Activated T-helper 1 cell treated with Interleukin-2 at 50 U/mL for 16 hours (primary cell): ENCODE results near the gene SPATA16.
"Not testable (repeated sequence)": the region's sequence is repeated elsewhere in the genome, so short reads cannot be mapped to it uniquely, and the experiment has no call there.

Experiments
- DNase-seq: peaks from one replicate; pipeline ENCODE4 v3.0.0-alpha.2; 2020; ENCODE audit warnings: low read depth

The SPATA16 gene

DNA sequence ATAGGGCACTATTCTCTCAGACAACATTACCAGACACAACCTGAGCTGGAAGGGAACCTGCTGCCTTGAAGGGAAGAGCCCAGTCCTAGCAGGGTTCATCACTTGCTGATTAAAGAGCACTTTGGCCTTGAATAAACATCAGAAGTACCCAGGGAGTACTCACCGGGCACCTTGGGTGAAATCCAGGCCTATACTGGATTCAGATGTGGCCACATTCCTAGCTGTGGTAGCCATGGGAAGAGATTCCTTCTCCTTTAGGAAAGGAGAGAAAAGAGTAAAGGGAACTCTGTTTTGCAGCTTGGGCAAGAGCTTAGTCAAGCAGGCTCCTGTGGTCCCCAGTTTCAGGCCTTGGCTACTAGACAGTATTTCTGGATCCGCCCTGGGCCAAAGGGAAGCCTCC is 195.0 kb downstream of the SPATA16 start:
- no peak for DNase-seq

DNA sequence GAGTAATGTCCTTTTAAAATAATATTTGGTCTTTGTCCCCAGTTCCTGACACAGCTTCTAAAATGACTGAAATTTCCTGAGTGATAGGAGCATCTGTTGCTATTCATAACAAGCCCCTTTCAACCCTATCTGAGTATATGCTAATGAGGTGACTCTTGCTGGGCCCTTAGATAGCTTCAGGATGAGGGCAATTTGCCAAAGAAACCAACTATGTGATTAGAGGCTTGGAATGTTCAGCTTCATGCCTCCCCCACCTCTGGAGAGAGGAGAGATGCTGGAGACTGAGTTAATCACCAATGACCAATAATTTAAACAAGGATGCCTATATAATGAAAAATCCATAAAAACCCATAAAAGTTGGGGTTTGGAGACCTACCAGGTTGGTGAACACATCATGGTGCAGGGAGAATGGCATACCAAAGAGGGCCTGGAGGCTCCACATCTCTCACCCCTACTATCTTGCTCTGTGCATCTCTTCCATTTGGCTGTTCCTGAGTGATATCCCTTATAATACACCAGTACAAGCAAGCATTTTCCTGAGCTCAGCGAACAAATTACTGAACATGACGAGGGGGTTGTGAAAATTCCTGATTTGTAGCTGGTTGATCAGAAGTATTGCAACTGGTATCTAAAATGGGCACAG is 201.3 kb downstream of the SPATA16 start:
- DNase-seq, result no peak

DNA sequence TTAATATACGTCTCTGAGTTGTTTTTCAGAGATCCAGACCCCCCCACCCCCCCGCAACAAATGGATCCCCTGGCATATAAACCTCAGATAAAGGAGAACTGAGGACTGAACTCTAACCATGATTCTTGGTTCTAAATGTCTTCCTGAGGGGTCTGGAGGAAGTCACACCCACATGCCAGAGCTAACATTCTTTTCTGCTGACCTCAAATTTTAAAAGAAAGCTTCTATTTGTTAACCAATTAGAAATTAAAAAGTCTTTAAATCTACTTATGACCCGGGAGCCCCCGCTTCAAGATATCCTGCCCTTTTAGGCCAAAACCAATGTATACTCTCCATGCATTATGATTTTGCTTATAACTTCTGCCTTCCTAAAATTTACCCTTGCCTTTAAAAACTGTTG is 202.2 kb downstream of the SPATA16 start:
- no peak for DNase-seq

DNA sequence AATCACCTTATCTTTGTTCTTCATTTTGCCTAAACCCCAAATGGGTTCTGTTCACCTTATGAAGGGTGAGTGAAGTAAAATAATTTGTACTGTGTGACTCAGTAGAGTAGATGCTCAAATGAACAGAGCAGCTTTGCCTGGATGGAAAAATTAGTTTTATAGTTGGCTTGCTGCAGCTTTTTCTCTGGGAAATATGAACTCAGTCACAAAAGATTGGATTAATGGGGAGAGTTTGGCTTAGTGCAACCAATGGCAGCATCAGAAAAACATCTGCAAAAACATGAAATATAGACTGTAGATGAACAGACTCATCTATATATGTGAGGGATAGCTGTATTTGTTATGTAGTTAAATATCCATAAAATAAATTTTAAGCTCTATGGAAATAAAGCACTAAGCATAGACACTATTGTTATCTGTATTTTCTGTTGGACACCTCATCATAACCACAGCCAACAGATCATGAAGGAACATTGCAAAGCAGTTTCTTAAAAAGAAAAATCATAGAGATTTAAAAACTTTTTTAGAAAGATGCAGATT is 209.2 kb downstream of the SPATA16 start:
- DNase-seq, result no peak

DNA sequence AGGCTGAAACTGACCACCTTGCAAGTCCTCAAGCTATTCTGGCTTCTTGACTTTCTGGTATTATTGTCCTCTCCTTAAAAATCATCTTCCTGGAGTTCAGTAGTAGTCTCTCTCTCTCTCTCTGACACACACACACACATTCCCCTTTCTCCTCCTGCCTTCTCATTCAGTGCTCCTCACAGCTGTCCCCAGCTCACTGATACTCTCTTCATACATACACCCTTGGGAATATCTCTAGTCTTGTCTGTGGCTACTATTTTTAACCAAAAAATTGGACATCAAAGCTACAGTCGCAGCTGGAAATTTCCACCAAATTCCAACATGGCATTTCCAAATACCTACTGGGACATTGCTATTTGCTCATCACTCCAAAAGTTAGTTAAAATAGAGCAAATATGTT is 211.6 kb downstream of the SPATA16 start:
- DNase-seq, result no peak

DNA sequence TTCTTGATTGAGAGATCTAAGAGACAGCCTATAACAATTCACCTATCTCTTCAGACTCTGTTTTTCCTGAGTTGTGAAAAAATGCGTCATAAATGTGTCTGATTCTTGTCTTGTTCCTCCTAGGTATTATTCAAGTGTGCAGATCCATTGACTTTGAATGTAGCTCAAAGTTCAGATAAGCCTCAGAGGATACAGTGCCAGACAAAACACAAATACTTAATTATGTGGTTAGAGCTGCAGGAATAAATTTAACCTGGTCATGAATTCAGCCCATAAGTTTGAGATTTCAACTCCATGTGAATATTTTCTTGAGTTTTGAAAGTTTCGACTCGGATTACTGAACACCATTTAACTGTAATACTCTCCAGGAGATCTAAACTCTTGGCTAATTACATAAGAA is 216.5 kb downstream of the SPATA16 start:
- DNase-seq, result no peak

DNA sequence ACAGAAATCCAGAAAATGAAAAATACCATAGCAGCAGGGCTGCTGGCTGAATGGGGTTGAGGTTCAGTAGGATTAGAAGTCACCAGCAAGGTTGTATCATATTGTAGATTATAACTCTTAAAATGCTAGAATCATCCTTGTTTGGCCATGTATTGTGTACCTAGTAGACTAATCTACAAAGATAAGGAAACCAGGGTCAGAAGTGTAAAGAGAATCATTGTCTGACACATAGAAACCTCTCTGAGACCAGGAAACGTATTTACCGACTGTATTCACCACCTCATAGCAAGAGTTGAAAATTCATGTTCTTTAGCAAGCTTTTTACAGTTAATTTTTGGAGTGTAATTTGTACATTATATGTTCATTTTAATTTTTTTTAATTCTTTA is 221.7 kb downstream of the SPATA16 start:
- DNase-seq, result no peak

DNA sequence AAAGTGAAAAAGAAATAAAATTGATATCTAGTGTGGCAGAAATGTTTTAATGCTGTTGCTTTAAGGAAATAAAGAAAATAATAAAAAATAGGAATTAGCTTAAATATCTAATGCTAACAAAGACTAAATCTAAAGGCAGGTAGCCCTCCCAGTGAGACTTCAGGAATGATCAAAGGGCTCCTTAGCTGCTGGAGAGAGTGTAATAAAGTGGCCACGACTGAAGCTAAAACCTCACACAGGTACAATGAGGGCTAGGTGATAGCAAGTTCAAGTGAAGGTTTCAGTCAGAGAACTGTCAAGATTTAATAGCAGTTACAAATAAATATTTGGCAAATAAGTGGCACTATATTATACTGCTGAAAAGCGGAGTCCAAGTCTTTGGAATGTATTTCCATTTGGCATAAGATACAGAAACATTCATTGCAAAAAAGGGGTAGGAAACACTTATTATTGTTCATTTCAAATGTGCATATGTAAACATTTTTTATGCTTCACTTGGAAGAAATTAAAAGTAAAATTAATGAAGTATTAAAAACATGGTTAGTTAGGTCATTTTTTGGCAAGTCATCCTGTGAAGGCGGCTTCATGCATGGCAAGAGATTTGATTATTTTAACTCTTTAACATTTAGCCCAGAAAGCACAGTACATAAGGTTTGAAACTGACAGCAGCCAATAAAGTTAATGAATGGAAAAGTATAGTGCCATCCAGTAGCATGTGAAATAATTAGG is 222.3 kb downstream of the SPATA16 start:
- DNase-seq, result no peak

DNA sequence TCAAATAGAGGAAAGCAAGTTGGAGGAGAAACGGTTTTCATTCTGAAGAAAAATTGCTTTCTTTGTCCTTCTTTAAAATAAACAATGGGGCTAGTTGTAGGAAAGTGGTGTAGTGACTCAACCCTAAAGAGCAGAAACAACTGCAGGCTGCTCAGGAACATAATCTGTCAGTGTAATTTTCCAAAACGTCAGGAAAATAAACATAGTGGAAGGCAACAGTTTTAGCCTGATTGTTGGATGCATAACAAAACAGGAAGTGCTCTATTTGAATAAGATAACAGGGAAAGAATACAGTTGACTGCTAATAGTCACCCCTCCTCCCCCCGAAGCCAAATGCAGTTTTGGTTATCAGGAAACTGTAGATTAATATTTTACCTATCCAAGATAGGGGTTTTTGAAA is 222.9 kb downstream of the SPATA16 start:
- DNase-seq, result no peak

DNA sequence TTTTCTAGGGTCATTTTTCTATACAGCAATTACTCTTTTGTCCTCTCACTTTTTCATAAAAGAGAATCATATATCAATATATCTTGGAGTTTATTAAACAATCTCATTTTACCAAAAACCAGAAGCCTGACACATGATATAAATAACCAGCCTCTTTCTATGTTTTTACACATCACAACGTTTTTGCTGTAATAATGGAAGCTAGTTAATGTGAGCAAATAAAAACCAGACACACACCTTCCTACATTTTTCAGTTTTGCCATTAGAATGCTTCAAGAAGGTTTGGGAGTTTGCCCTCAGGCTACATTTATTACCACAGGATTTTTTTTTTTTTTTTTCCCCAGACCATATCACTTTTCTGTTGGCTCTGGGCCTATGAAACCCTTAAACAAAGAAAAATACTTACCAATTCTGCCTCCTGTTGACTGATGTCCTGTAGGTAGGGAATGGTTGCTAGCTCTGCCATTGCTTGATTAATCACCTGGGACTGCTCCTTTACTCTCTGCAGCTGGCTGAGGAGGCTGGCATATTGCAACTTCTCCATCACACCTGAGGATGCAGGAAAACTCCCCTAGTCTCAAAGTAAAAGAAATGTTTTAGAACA is 225.0 kb downstream of the SPATA16 start:
- DNase-seq, result no peak

DNA sequence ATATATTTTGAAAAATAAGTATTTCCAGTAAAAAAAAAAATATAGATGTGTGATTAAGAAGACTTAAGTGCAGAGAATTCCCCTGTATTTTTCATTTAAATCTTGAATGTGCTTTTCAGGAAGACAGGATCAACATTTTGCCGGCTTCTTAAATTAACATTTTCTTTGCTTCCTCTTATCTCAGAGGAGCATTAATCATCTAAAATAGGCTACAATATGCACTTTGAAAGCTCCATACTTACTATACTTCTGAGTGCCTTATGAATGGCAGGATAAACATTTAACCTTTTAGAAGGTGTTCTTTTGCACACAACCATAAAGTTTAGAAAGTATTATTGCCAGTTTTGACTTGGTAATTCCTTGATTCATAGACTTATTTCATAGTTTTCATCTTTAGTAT is 226.2 kb downstream of the SPATA16 start:
- DNase-seq, result no peak

DNA sequence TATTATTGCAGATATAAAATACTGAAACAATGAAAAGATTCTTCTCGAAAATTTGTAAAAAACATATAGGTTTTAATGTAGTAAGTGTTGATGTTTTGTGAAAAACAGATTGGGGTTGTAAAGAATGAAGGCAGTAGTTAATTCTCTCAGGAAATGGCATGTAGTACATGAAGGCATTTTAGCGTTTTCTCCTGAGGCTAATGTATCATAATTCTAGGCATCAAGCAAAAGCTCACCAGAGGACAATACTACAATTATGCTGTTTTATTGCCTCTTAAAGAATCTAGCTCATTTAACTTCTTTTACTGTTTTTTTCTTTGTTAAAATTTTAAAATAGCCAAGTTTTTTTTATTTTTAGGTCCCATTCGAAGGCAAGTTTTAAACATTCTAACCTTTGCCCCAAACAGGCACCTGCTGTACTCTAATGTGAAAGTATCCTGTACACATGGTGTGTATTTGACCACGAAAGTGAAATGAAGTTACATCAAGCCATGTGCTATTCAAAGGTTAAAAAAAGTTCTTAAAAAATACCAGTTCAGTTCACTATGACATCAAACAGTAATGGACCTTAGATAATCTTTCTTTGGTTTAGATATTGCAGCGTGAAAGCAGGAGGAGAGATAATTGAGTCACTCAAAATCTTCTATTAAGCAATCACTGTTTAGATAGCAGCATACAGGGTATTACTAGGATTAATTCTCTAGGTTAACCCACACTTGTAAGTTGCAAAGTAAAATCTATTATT is 227.0 kb downstream of the SPATA16 start:
- DNase-seq, result no peak

DNA sequence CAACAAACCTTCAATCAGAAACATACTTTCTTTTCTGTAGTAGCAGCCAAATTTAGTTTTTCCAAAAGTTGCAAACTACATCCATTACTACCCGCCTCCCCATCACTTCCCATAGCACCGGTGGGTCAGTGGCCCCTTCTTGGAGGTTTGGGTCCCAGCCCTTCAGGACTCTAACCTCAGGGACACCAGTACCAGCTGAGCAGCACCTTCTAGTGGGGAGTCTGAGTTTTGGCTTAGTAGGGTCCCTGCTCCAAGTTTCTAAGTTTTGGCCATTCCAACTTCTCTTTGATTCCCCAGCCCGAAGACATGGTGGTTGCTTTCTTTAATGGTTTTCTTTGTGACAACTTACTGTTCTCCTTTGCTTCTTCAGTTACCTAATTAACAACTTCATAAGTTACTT is 229.9 kb downstream of the SPATA16 start:
- DNase-seq, result no peak

DNA sequence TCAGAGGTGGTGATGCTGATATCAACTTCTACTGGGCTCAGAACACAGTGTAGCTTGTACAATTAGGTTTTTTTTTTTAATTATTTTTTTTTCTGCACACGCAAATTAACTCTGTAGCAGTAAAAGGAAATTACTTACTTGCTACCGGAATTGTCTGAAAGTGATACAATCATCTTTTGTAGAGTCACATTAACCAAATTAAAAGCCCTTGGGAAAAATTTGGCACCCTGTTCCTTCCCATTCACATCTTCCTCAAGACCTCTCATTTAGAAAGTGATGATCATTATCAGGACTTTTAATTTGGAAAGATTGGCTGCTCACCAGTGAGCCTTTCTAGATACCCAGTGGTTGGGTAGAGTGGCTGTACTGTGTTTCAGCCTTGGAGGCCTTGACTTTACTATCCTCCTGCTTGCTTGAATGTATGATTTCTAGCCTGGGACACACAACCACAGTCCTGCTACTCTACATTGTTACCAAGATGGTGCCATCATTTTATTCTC is 232.2 kb downstream of the SPATA16 start:
- no peak for DNase-seq

DNA sequence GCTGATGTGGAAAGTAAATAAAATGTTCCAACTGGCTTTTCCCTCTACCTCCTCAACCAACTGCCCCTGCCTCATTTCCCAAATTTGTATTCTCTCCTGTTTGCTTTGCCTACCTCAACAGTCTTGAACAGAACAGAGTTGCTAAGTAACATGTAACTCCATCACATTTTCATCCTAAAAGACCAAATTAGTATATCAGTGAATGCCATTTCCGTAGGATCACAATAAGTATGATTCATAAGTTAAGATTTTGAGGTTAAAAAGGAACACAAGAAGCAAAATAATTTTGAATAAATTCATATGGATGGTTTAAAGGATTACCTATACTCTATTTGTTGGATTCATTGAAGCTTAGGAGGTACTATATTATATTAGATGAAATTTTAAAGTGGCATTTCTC is 235.6 kb downstream of the SPATA16 start:
- no peak for DNase-seq

DNA sequence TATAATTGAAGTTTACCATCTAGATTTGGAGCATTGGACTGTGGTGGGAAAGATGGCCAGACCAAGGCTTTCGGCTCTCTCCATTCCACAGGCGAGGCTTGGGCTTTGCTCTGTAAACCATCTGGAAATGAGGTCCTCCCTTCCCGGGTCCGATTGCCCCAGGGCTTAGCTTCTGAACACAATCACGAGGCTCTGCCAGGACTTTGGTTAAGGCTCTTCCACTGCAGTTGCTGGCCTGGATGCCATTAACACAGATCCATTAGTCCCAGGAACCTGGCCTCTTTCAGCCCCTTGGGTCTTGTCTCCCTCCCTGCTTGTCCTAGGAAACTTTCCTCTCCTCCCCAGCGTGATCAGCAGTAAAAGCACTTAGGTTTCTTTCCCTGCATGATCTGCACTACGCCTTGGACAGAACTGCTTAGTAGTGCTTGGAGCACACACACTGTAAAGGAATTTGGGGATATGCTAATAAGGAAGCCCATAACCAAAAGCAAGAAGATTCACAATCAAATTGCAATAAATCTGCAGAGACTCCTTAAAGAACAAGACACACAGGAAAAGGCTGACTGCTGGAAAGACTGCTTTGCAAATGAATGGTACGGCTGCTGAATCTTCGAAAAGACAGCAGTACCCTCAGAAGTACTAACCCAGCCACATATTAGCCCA is 236.2 kb downstream of the SPATA16 start:
- no peak for DNase-seq

DNA sequence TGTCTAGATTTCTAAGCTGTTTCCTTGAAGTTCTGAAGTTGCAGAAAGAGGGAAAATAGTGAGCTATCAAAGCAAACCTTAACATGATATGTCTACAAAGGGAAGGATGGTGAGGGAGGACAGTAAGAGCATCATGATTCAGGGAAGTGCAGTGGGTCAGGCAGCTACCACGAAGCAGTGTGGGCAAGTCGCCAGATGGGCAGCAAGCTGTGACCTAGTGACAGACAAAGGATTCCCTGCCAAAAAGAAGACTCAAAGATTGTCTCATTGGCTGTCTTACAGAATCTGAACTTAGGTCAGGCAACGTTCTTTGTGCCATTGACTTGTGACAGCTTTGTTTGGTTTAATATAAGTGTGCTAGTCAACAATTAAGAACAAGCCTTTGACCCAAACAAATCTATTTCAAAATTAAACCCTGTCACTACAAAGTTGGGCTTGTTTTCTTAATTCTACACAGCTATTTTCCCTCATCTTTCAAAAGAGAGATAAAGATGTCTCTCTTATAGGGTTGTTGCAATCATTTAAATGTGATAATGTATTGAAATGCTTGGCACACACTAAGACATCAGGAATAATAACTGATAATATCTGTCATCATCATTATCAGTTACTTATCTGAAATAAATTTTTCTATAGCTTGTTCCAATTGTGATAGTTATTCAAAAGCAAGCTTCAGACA is 237.3 kb downstream of the SPATA16 start:
- DNase-seq, result no peak

DNA sequence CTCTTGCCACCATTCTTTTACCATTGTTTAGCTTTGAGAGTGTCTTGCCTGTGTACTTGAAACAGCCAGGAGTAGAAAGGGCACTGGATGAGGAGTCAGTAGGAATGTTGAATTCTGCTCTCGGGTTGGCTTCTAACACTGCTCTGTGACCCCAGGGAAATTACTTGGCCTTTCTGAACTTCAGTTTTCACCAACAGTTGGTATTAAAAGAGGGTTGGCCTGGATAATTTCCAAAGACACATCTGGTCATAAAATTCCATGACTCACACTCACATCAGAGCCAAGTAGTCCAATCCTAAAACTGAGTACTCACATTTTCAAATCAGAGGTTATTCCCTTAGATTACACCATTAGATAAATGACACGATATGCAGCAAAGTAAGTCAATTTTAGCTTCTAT is 248.9 kb downstream of the SPATA16 start:
- no peak for DNase-seq

DNA sequence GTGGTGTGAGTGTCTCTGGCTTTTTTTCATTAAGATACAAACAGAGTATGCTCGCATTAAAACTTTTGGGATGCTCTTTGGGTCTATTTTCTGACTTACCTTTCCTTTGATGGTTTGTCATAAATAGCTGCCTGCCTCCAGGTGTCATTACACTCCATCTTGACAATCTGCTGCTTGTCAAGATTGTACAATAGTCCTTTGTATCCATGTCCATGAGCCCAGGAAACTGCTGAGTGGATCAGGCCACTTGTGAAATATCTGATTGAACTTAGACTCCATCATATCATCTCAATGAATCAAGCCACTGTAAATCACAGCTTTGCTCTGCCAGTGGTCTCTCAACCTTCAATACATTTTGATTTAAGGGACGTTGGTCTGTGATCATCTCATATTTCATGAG is 255.3 kb downstream of the SPATA16 start:
- DNase-seq, result no peak

DNA sequence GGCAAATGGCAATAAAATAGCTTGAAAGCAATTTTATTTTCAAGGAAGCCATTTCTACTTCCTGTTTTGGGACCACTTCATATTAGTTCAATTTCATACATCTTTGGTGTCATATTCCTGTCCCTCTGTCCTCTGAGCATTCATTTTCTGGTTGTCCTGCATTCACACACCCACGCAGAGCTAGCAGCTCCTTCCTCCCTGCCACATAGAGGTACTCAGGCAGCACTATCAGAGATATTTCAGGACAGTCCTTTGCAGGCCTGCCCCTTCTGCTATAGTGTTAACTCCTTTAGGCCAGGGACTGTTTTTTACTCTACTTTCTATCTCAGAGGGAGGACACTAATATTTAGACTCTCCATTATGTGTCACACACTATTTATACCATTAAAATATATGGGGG is 258.5 kb downstream of the SPATA16 start:
- no peak for DNase-seq

DNA sequence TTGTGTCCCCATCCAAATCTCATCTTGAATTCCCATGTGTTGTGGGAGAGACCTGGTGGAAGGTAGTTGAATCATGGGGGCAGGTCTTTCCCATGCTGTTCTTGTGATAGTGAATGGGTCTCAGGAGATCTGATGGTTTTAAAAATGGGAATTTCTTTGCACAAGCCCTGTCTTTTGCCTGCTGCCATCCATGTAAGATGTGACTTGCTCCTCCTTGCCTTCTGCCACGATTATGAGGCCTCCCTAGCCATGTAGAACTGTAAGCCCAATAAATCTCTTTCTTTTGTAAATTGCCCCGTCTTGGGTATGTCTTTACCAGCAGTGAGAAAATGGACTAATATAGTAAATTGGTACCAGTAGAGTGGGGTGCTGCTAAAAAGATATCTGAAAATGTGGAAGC is 261.7 kb downstream of the SPATA16 start:
- DNase-seq, result not testable (repeated sequence)
